ENCODE data around the gene TMEM108.

TMEM108 gene

DNA sequence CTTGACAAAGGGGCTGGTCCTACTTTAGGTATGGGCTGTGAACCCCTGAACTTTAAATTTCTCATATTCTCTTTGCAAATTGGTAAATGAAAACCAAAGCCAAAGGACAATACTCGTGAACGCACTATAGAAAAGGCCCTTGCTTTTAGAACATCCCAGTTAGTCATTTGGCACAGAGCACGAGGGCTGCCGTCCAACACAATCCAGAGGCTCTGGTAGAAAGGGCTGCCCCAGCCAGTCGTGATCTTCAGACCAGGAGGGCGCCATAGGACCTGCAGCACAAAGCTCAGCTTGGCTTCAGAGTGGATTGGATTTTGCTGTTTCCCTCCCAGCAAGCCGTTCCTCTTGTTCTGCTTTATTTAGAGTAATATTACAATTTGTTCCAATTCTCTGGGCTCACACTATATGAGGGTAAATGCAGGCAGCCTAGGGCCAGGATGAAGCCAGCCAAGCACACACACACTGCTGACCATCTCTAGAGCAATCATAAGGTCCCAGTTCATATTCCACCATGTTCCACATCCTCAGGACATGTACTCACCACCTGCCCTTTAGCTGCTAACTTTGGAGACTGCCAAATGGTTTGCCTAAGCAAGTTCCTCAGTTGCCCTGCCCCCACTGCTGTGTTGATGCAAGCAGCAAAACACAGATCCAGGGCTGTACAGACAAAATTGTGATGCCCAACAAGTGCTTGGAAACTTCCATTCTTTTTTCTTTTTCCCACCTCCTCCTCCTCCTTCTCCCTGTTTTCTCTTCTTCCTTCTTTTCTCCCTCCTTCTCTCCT, 355.7 kb downstream of the TMEM108 start:
- no peak for DNase-seq

DNA sequence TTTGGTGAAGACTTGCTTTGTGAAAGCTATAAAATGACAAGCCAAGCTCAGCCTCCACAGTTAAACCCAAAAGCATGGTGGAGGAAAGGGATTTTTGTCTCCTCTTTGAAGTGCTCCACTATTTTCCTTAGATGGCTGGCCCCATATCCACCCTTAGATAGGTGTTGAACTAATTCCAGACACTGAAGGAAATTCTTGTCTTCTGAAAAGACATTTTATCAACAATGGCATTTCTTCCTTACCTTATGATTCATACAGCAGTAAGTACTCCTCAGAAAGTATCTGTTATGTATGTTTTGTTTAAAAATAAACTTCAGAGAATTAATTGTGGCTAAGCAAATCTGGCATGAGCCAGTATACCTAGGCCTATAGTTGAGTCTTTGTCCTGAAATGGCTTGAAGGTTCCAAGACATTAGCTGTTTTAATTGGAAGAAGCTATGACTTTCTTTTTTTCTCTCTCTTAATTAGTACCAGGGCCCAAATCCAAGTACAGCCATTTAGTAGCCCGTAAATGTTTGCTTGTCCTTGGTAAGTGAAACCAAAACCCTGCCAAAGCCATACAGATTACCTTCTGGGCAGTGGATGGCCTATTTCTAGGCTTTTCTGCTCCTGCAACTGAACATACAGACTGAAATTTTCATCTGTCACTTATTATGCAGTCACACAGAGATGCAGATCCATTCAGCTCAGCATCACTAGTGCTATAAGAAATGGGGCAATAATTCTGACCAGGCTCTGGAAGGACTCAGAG, 356.5 kb downstream of the TMEM108 start:
- DNase-seq: no peak

DNA sequence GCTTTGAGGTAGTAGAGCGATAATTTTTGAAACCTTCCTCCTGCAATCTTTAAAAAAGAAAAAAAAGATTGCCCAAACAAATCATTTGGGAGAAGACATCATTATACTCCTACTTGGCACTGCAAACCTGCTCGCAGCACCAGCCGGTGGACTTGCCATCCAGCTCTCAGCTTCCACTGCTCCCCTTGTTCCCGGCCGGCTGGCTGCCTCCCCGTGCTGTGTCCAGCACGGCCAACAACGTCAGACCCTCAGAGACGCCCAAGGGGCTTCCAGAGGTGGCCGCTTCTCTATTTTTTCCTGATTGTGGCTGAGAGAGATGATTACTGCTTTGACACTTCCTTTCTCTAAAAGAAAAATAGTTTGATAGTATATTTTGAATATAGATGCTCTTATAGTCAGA, 358.7 kb downstream of the TMEM108 start:
- no peak for DNase-seq

DNA sequence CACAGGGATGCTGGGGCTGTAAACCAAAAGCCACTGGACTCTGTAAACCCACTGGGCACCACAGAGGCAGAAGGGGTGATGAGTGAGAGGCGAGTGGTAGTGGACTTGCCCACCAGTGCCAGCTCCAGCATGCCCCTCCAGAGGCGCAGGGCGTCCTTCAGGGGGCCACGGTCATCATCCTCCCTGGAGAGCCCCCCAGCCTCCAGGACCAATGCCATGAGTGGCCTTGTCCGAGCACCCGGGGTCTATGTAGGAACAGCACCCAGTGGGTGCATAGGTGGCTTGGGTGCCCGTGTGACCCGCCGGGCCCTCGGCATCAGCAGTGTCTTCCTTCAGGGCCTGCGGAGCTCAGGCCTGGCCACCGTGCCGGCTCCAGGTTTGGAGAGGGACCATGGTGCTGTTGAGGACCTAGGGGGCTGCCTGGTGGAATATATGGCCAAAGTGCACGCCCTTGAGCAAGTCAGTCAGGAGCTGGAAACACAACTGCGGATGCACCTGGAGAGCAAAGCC, 361.9 kb downstream of the TMEM108 start, which contains the start of gene BFSP2:
TSS of gene BFSP2 (plus strand) at position 51 of the 510 bp plus-strand sequence. CDS start at position 79, 28 bp downstream.
- no peak for DNase-seq

DNA sequence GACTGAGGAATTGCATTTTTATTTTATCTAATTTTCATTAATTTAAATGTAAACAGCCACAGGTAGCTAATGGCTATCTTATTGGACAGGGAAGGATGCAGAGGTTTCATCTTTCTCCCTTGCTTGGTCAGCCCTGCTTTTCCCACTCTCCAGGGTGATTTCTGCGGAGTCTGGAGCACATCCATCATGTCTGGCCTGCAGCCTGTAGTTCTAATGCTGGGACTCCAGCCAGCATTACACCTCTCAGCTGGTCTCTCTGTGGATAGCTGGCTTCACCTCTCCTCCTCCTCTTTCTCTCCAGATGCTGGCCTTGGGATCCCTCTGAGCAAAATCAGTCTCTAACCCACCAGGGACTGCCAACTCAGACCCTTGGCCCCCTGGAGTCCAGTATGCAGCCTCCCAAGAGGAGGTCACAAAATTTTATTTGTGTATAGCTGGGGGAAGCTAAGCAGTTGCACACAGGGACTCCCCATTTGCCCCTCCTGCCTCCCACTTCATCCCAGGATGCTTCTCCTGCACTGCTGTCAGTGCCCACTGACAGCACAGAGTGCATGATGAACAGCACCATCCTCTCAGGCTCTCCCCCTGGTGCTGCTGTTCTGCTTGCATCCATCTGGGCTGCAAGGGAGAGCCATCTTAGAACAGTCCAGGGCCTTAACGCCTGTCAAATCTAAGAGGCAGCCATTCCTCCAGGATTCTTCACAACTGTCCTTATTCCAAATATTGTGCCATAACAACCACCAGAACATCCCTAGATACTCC, 363.4 kb downstream of the TMEM108 start:
- no peak for DNase-seq

DNA sequence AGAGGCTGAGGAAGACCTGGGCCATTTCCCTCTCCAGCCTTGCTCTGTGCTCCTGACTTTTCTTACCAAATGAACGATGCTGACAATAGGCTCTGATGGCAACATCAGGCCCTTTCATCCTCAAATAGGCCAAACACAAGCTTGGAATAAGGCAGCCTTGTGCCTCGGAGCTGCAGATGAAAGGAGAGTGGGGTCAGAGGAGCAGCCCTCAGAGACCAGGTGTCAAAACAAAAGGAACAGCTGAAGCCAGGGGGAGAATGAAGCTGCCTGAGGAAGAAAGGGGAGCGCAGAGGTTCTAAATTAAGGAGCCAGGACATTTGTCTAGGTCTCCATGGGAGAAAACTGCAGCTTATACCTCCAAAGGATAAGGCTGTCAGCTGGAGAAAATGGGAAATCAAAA, 366.7 kb downstream of the TMEM108 start:
- DNase-seq: no peak

DNA sequence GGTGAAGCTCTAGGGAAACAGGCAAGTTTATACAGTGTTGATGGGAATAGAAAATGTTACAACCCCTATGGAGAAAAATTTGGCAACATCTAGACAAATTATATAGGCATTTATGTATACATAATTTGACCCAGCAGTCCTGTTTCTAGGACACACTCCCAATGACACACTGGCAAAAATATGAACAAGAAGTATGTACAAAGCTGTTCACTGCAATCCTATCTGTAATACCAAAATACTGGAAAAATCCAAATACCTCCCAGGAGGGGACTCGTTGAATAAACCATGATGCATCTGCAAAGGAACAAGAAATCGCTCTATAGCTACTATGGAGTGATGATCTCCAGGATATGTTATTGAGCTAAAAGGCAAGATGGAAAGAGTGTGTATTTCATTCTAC, 370.2 kb downstream of the TMEM108 start:
- no peak for DNase-seq

DNA sequence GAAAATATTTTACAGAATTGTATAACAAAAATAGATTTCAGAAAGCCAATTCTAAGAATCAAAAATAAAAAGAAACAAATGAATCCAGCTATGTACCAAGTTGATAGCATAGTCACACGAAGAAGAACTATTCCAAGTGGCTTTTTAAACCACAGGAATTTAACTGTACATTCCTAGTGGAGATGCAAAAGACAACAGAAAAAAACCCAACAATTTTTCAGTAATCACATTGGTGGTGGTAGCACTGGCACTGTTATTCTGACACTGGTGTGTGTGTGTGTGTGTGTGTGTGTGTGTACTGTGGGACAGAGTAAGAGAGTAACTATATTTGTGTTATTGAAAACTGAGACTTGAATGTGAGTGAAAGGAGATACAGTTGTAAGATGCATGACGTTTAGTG, 370.8 kb downstream of the TMEM108 start:
- DNase-seq: no peak

DNA sequence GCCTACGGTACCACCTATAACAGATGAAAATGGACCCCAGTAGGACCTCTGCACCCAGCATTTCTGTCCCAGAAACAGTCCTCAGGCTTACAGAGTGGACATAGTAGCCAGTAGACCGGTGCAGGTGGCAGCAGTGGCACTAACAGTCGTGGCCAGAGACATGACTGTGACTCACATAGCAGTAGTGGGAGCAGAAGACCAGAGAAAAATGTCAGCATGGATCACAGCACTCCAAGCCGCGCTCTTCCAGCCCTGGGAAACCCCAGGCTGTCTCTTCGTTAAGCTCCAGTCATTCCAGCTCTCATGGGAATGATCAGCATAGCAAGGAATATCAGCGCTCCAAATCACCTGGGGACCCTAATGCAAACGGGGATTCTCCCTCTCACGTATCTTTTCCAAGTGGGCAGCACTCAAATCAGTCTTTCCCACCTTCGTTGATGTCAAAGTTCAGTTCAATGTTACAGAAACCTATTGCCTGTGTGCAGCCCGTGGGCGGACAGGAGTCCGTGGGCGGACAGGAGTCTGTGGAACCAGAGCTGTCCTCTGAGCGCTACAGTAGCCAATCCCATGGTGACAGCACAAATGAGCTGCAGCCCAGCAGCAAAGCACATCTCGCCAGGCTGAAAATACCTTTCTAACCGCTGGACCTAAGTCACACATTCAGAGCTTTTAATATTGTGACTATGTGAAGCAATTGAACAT, 372.2 kb downstream of the TMEM108 start:
- DNase-seq: no peak

DNA sequence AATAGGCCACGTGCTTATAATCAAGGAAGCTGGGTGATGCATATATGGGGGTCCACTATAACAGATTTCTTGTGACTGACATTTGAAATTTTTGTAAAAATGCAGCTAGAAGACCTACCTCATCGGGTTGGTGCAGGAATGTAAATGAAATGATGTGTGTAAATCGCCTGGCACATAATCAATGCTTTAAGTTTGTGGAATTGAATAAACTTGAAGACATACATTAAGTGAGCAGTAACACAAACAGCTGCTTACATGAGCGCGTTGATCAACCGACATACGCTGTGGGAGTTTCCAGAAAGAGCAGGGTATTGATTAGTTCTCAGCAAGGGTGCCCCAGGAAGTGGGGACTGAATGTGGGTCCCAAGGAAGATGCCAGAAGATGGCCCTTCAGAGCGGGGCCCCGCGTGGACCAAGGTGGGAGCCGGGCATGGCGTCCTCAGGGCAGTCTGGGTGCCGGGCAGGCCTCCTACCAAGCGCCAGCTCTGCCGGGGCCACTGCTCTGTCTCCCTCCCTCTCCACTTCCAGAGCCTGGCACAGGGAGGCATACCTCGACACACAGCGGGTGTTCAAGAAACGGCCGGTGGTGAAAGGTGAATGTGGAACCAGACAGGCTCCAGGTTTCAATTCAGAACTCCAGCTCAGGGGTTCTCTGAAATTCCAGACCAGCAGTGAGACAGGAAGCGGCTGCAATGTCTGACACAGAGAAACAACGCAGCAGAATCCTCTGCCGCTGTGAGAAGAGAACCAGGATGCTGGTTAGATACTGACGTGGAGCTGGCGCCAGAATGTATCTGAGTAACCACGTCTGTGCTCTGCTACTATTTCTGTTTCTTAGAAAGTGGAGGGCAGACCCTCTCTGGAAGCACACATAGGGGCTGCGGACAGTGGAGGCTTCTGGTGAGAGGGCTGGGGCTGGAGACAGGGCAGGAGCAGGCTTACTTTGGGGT, 374.3 kb downstream of the TMEM108 start:
- no peak for DNase-seq

DNA sequence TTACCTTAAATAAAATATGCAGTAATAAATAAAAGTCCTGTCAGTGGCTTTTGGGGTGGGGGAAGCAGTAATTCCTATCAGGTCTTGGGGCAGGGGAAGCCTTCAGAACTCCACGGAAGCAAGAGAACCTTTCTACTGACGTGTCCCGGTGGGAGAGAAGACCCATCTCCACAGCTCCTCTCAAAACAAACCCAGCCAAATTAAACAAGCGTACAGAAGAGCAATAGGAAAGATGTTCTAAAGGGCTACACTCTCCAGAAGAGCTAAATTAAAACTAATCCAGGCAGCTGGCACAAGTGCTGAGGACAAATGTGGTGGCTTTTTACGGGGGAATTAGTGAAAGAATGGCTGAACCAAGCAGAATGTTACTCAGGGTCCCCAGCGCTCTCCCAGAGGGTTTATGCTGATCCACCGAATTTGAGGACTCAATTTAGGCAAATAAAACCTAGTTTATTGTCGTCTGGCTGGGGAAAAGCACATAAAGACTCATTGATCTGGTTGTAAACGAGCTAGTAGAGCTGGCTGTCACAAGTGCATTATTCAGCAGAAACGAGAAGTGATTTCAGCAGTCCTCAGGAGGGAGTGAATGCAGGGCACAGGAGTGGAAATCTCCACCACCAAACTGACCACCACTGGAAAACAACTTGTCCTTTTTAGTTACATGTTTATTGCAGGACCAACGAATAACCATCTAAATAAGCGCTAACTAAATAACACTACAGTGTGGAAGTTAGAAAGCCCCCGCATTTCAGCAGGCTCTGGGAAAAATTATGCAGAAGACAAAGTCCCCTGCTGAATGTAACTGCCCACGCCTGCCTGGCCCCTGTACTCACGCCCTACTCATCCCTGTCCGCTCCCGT, 375.2 kb downstream of the TMEM108 start:
- DNase-seq: no peak

DNA sequence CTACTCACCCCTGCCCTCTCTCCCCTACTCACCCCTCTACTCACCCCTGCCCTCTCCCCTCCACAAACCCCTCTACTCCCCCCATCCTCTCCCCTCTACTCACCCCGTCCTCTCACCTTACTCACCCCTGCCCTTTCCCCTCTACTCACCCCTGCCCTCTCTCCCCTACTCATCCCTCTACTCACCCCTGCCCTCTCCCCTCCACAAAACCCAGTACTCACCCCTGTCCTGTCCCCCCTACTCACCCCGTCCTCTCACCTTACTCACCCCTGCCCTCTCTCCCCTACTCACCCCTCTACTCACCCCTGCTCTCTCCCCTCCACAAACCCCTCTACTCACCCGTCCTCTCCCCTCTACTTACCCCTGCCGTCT, 375.8 kb downstream of the TMEM108 start:
- no peak for DNase-seq

DNA sequence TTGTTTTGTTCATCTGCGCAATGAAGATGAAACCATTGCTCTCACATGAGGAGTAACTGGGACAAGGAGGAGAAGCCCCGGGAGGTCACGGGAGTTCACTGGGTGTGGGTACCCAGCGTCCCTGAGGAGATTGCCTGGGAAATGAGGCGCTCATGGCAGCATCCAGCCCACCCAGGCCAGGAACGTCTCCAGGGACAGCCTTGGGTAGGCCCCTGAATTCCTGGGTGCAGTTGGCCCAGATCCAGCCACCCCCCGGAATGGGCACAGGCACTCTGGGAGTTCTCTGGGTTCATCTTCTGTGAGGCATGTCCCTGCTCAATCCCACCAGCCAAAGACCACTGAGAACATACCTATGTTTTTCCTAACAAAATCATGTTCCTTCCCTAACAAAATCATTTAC, 380.2 kb downstream of the TMEM108 start:
- no peak for DNase-seq

DNA sequence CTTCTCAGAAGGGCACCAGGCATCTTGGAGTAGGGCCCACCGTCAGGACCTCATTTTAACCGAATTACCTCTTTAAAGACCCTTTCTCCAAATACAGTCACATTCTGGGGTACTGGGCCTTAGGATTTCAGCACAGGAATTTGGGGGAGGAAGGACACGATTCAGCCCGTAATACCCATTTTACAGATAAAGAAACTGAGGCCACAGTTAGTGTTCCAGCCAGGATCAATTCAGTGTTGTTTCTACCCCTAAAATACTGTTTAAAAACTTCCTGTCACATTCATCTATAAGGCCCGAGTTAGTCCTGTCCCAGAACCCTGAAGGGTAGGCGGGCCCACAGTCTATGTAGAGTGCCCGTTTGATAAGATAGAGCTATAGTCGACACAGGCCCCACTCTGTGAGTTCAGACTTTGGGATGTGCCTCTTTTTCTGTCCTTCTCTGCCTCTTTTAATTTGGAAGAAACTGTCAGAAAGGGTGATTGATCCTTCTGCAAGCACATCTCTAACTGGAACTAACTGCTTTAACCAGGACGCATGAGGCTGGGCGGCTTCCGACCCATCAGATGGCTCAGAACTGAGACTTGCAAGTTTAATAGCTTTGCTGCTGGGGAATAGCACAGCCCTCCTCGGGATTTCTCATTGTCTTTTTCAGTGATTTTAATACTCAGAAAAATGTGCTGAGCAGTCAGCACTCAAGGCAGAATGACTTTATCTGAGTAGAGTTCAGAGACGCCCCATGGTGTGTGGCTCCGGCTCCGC, 381.1 kb downstream of the TMEM108 start:
- DNase-seq: no peak

DNA sequence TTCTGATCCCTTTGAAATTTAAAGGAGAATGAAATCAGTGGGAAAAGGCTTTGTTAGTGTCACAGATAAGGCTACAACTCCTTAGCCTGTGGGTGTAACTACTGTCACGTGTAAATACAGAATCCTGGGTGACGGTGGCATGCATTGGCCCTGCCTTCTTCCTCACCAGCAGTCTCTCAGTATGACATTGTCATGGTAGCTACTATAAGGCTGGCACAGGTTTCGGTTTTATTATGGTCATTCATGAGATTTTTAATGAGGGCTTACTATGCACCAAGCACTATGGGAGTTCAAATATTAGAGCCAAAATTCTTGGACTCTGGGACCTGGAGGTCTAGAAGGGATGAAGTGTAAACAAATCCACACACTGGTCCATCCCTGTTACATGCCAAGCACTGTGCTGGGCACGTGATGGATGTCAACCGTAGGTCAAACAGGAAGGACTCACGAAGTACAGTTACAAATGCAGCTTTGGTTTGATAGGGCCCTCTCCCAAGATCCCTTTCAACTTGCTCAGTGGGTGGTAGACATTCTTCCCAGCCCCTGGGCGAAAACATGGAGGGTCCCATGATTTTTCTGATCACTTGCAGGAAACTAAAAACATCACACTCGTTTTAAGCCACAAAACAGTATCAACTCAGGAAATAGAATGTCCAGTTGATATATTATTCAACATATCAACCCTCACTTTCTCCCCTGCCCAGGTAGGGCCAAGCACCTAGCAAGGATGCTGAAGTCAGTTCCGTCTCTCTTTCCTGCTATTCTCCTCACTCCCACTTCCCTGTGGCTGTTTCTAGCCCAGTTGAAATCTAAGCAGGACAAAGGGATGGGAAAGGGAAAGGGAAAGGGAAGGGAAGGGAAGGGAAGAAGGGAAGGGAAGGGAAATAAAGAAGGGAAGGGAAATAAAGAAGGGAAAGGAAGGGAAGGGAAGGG, 387.0 kb downstream of the TMEM108 start:
- DNase-seq: no peak

DNA sequence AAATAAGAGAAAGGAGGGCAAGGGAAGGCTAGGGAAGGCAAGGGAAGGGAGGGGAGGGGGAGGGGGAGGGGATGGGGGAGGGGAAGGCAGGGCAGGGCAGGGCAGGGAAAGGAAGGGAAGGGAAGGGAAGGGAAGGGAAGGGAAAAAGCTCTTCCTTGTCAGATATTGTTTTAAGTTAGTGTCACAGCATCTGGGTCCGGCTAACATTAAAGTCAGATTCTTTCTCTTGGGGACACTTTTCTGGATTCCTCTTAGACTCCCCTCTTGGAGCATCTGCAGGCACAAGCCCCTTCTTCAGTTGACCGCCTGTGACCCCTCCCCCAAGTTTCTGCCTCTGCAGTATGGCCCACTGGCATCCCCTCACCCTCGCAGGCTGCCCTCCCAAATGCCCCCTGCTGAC, 387.7 kb downstream of the TMEM108 start:
- DNase-seq: no peak

DNA sequence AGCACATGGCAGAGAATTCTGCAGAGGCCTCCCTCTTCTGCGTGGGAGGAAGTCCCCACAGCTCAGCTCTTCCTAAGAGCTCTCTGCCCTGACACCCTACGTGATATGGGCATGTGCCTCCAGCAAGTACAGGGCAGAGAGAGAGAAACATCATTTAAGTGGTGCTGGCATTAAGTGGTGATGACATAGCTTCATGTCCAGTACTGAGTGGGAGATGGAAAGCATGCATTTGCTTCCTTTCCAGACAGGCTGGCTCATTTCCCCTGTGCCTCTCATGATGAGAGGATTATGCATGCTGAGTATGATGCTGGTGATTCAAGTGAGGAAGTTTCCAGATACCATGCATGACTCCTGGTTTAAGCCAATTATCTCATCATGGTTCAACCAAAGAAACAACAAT, 388.5 kb downstream of the TMEM108 start:
- DNase-seq: no peak

DNA sequence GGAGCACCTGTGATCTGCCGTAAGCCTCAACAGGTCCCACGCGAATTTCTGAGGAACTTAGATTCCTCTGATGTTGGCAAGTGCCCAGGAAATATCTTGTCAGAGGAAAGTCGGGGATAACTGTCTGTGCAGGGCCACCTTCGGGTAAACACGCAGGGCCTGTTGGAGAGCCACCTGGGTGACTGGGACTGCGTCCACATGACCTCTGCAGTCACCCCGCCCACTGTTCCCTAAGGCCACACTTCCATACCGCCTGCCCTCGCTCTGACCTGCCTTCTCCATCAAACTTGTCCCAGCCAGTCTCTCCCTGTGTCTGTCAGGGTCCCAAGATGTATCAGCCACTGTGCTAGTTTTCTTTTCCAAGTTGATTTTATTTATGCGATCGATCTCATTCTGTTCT, 390.4 kb downstream of the TMEM108 start:
- no peak for DNase-seq

DNA sequence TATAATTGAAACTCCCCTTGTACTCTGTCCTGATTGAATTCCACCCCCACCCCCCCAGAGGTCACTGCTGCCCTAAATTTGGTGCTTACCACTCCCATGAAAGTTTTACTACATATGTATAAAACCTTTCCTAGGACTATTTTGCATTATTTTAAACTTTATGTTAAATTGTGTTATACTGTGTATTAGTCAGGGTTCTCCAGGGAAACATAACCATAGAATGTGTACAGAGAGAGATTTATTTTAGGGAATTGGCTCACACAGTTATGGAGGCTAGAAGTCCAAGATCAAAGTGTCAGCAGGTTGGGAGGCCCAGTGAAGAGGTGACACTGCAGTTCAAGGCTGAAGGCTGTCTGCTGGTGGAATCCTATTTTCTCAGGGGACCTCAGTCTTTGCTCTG, 390.9 kb downstream of the TMEM108 start:
- no peak for DNase-seq
